ENCODE results near the gene LIME1. TPM values are rescaled to one million over a fixed set of nuclear protein-coding genes. Genes with fewer than 3 reads are reported as not detected.
"Not testable (repeated sequence)": the region's sequence is repeated elsewhere in the genome, so short reads cannot be mapped to it uniquely, and the experiment has no call there.

LIME1 gene
- total and polyA plus RNA-seq, 4 experiments from 2014 or later, result 162 to 324 (median 233) TPM

DNA sequence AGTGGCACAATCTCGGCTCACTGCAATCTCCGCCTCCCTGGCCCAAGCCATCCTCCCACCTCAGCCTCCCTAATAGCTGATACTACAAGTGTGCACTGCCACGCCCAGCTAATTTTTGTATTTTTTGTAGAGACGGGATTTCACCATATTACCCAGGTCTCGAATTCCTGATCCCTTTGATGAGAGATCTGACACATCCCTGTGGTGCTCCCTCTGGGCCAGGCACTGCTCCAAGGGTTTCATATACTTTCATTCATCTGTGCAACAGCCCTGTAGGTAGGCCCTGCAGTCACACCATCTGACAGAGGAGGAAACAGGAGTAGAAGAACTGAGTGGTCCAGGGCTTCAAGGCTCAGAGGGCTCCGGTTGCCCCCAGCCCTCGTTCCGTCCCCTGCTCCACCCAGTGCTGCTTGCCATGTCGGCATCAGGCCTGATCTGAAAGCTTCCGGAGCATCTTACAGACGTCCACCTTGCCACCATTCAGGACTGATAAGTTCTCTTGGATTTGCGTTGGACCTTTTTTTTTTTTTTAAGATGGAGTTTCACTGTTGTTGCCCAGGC lies 25.3 kb upstream of the LIME1 start:
- peaks cover 54% of the 10 kb centered on the region for H3K4me1 ChIP-seq (ENCODE audit: insufficient read depth, low read length)
- intact Hi-C loops (cut with micrococcal nuclease), result no loop called here
- H3K4me3 Mint-ChIP-seq, result peak overlapping the region in 7 of 8 donors; percentile 46 to 79 (median 70)
- peaks cover 0 to 15% (median 4%) of the 10 kb centered on the region in 8 donors for H3K9me3 Mint-ChIP-seq
- H3K4me3 ChIP-seq (ENCODE audit: low read length in 2 of 2), result no peak overlapping the region
- peaks cover 27% of the 10 kb centered on the region for H3K36me3 ChIP-seq (ENCODE audit: insufficient read depth, low read length)
- H3K4me1 Mint-ChIP-seq, result peaks cover 27 to 60% (median 46%) of the 10 kb centered on the region in 4 donors
- DNase-seq, result no peak
- no peak overlapping the region for H3K27ac ChIP-seq (ENCODE audit: low read depth, low read length)
- no peaks in the 10 kb centered on the region for H3K9me3 ChIP-seq (ENCODE audit: control insufficient read depth in 1 of 2, low read length in 2 of 2)
- H3K27me3 Mint-ChIP-seq, result no peaks in the 10 kb centered on the region
- POLR2A ChIA-PET (ENCODE audit: partially characterized antibody), result interaction anchor here (0.6 to 6.2 kb wide), 5 partner anchors 14 to 53 kb away, joined by 3 to 202 read pairs (median 7); partner anchors contain the start of genes LIME1, RTEL1 and SLC2A4RG
- H3K27me3 ChIP-seq (ENCODE audit: insufficient read depth, low read length), result no peaks in the 10 kb centered on the region
- peak overlapping the region in 4 of 7 donors; percentile 27 to 78 (median 60) for H3K27ac Mint-ChIP-seq
- CTCF ChIA-PET (ENCODE audit: partially characterized antibody), result interaction anchor here (1.6 kb wide), 1 partner anchor 75 kb away, joined by 4 read pairs; no protein-coding TSS in a partner anchor
- H3K36me3 Mint-ChIP-seq, result peaks cover 47 to 65% of the 10 kb centered on the region in 2 donors

DNA sequence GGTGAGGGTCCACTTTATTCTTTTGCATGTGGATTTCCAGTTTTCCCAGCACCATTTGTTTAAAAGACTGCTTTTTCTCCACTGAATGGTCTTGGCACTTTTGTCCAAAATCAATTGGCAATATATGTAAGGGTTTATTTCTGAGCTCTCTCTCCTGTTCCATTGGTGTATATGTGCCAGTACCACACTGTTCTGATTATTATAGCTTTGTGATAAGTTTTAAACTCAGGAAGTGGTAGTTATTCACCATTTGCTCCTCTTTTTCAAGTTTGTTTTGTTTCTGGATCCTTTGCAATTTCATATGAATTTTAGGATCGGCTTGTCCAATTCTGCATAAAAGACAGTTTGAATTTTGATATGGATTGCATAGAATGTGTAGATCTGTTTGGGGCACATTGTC lies 24.3 kb upstream of the LIME1 start:
- POLR2A ChIA-PET (ENCODE audit: partially characterized antibody), result interaction anchor here (0.6 to 2.5 kb wide), 5 partner anchors 16 to 39 kb away, joined by 3 to 11 read pairs (median 6); partner anchors contain the start of genes LIME1 and SLC2A4RG

DNA sequence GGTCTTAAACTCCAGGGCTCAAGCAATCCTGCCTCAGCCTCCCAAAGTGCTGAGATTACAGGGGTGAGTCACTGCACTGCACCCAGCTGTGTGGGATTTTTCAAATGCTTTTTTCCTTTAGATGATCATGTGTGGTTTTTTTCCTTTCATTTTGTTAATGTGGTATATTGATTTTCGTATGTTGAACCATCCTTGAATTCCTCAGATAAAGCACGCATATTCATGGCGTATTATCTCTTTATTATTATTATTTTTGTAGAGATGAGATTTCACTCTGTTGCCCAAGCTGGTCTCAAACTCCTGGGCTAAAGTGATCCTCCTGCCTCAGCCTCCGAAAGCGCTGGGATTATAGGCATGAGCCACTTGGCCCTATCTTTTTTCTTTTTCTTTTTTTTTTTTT lies 21.6 kb upstream of the LIME1 start:
- Histone ChIP-seq H3K27me3 (ENCODE audit: insufficient read depth, low read length) (no peaks in the 10 kb centered on the region), H3K4me1 (ENCODE audit: insufficient read depth, low read length) (peaks cover 32% of the 10 kb centered on the region), H3K9me3 (ENCODE audit: control insufficient read depth in 1 of 2, low read length in 2 of 2) (no peaks in the 10 kb centered on the region), H3K4me3 (ENCODE audit: low read length in 2 of 2) (no peak overlapping the region), H3K36me3 (ENCODE audit: insufficient read depth, low read length) (peaks cover 27% of the 10 kb centered on the region), H3K27ac (ENCODE audit: low read depth, low read length) (no peak overlapping the region)
- intact Hi-C loops (cut with micrococcal nuclease), result no loop called here
- no peak overlapping the region for H3K4me3 Mint-ChIP-seq
- H3K4me1 Mint-ChIP-seq, result peaks cover 22 to 53% (median 40%) of the 10 kb centered on the region in 4 donors
- no peaks in the 10 kb centered on the region for H3K27me3 Mint-ChIP-seq
- peaks cover 2 to 22% (median 10%) of the 10 kb centered on the region in 8 donors for H3K9me3 Mint-ChIP-seq
- DNase-seq, result no peak
- CTCF ChIA-PET (ENCODE audit: partially characterized antibody), result no interaction called here
- POLR2A ChIA-PET (ENCODE audit: partially characterized antibody), result interaction anchor here (1.6 kb wide), 1 partner anchor 23 kb away, joined by 3 read pairs; no protein-coding TSS in a partner anchor
- H3K27ac Mint-ChIP-seq, result no peak overlapping the region
- H3K36me3 Mint-ChIP-seq, result peaks cover 61 to 70% of the 10 kb centered on the region in 2 donors

More for the DNA sequence above, 24.3 kb upstream of the LIME1 start:
- no peaks in the 10 kb centered on the region for H3K9me3 ChIP-seq (ENCODE audit: control insufficient read depth in 1 of 2, low read length in 2 of 2)
- Mint-ChIP-seq H3K9me3 (peaks cover 0 to 17% (median 4%) of the 10 kb centered on the region in 8 donors), H3K27me3 (no peaks in the 10 kb centered on the region), H3K4me3 (peak overlapping the region in 3 of 8 donors; percentile 0 to 55 (median 25)), H3K4me1 (peaks cover 24 to 59% (median 42%) of the 10 kb centered on the region in 4 donors), H3K36me3 (peaks cover 50 to 62% of the 10 kb centered on the region in 2 donors), H3K27ac (peak overlapping the region in 2 of 7 donors; percentile 3 to 51)
- peaks cover 23% of the 10 kb centered on the region for H3K36me3 ChIP-seq (ENCODE audit: insufficient read depth, low read length)
- CTCF ChIA-PET (ENCODE audit: partially characterized antibody), result interaction anchor here (1.6 kb wide), 1 partner anchor 74 kb away, joined by 4 read pairs; no protein-coding TSS in a partner anchor
- intact Hi-C loops (cut with micrococcal nuclease), result no loop called here
- no peak overlapping the region for H3K4me3 ChIP-seq (ENCODE audit: low read length in 2 of 2)
- H3K4me1 ChIP-seq (ENCODE audit: insufficient read depth, low read length), result peaks cover 44% of the 10 kb centered on the region
- DNase-seq, result no peak
- H3K27ac ChIP-seq (ENCODE audit: low read depth, low read length), result no peak overlapping the region
- H3K27me3 ChIP-seq (ENCODE audit: insufficient read depth, low read length), result no peaks in the 10 kb centered on the region

DNA sequence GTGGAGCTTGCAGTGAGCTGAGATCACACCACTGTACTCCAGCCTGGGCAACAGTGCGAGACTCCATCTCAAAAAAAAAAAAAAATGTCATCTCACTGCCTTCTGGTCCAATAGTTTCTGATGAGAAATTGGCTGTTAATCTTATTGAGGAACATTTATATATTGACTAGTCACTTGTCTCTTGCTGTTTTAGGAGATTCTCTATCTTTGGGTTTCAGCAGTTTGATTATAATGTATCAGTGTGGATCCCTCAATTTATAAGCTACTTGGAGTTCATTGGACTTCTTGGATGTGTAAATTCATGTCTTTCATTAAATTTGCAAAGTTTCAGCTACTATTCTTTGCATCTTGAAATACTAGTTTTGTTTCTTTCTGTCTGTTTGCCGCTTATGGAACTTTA lies 17.5 kb upstream of the LIME1 start:
- intact Hi-C loops (cut with micrococcal nuclease), result no loop called here
- Mint-ChIP-seq H3K4me1 (peaks cover 25 to 43% (median 30%) of the 10 kb centered on the region in 4 donors), H3K27me3 (no peaks in the 10 kb centered on the region), H3K27ac (peak overlapping the region in 1 of 7 donors; percentile 29), H3K36me3 (peaks cover 57 to 62% of the 10 kb centered on the region in 2 donors), H3K9me3 (peaks cover 2 to 21% (median 10%) of the 10 kb centered on the region in 8 donors), H3K4me3 (no peak overlapping the region)
- Histone ChIP-seq H3K27ac (ENCODE audit: low read depth, low read length) (no peak overlapping the region), H3K36me3 (ENCODE audit: insufficient read depth, low read length) (peaks cover 14% of the 10 kb centered on the region), H3K4me3 (ENCODE audit: low read length in 2 of 2) (no peak overlapping the region), H3K4me1 (ENCODE audit: insufficient read depth, low read length) (peaks cover 12% of the 10 kb centered on the region), H3K27me3 (ENCODE audit: insufficient read depth, low read length) (no peaks in the 10 kb centered on the region), H3K9me3 (ENCODE audit: control insufficient read depth in 1 of 2, low read length in 2 of 2) (no peaks in the 10 kb centered on the region)
- ChIA-PET CTCF (ENCODE audit: partially characterized antibody) (interaction anchor here (1.3 to 1.7 kb wide), 2 partner anchors 11 to 17 kb away, joined by 3 to 9 read pairs; partner anchors contain the start of genes ARFRP1, LIME1 and ZGPAT), POLR2A (ENCODE audit: partially characterized antibody) (interaction anchor here (1.6 to 2.6 kb wide), 3 partner anchors 9 to 18 kb away, joined by 5 to 11 read pairs (median 6); partner anchors contain the start of genes ARFRP1, LIME1 and ZGPAT)
- no peak for DNase-seq

DNA sequence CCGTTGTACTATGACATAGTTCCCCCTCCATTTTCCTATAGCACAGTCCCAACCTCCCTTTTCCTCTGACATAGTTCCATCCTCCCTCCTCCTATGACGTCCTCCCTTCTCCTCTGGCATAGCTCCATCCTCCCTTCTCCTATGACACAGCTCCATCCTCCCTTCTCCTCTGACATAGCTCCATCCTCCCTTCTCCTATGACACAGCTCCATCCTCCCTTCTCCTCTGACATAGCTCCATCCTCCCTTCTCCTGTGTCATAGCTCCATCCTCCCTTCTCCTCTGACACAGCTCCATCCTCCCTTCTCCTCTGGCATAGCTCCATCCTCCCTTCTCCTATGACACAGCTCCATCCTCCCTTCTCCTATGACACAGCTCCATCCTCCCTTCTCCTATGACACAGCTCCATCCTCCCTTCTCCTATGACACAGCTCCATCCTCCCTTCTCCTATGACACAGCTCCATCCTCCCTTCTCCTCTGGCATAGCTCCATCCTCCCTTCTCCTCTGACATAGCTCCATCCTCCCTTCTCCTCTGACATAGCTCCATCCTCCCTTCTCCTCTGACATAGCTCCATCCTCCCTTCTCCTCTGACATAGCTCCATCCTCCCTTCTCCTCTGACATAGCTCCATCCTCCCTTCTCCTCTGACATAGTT lies 13.4 kb upstream of the LIME1 start:
- POLR2A ChIA-PET (ENCODE audit: partially characterized antibody), result interaction anchor here (0.7 to 4.7 kb wide), 4 partner anchors 13 to 18 kb away, joined by 4 to 25 read pairs (median 5); partner anchors contain the start of genes ARFRP1, LIME1, SLC2A4RG and ZGPAT
- H3K9me3 ChIP-seq (ENCODE audit: control insufficient read depth in 1 of 2, low read length in 2 of 2); H3K4me3 Mint-ChIP-seq; H3K27me3 Mint-ChIP-seq; DNase-seq; H3K27me3 ChIP-seq (ENCODE audit: insufficient read depth, low read length); H3K27ac ChIP-seq (ENCODE audit: low read depth, low read length); H3K4me3 ChIP-seq (ENCODE audit: low read length in 2 of 2); intact Hi-C loops (cut with micrococcal nuclease): not testable (repeated sequence)
- CTCF ChIA-PET (ENCODE audit: partially characterized antibody), result interaction anchor here (0.6 to 0.7 kb wide), 2 partner anchors 13 to 258 kb away, joined by 3 read pairs; partner anchors contain the start of genes LIME1 and PRPF6
- peaks cover 21% of the 10 kb centered on the region for H3K4me1 ChIP-seq (ENCODE audit: insufficient read depth, low read length)
- Mint-ChIP-seq H3K27ac (peak overlapping the region in 1 of 7 donors; percentile 42), H3K36me3 (peaks cover 43 to 47% of the 10 kb centered on the region in 2 donors), H3K4me1 (peaks cover 25 to 34% (median 26%) of the 10 kb centered on the region in 4 donors), H3K9me3 (peaks cover 2 to 21% (median 10%) of the 10 kb centered on the region in 8 donors)
- peaks cover 11% of the 10 kb centered on the region for H3K36me3 ChIP-seq (ENCODE audit: insufficient read depth, low read length)

DNA sequence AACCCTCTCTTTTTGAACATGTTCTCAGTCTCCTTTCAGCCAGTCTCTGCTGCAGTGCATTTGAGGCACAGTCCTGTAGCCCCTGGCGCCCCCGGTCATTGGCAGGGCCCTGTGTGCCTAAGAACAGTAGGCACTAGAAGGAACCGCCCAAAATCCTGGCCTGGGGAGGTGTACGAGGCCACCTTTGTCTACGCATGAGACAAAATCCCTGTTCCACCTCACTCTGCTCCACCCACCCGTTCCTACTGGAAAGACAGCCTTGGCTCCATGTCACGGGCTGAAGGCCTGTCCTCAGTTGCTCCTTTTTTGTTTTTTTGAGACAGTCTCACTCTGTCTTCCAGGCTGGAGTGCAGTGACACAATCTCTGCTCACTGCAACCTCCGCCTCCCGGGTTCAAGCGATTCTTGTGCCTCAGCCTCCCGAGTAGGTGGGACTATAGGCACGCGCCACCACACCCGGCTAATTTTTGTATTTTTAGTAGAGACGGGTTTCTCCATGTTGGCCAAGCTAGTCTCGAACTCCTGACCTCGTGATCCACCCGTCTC lies 6.2 kb upstream of the LIME1 start:
- Histone ChIP-seq H3K36me3 (ENCODE audit: insufficient read depth, low read length) (peaks cover 18% of the 10 kb centered on the region), H3K27ac (ENCODE audit: low read depth, low read length) (peak overlapping the region; percentile 29), H3K4me1 (ENCODE audit: insufficient read depth, low read length) (peaks cover 61% of the 10 kb centered on the region)
- H3K27me3 ChIP-seq (ENCODE audit: insufficient read depth, low read length); H3K4me3 ChIP-seq (ENCODE audit: low read length in 2 of 2); H3K27ac Mint-ChIP-seq; H3K9me3 Mint-ChIP-seq; DNase-seq; H3K4me3 Mint-ChIP-seq; CTCF ChIA-PET (ENCODE audit: partially characterized antibody); H3K27me3 Mint-ChIP-seq; intact Hi-C loops (cut with micrococcal nuclease); H3K9me3 ChIP-seq (ENCODE audit: control insufficient read depth in 1 of 2, low read length in 2 of 2): not testable (repeated sequence)
- peaks cover 26 to 34% (median 31%) of the 10 kb centered on the region in 4 donors for H3K4me1 Mint-ChIP-seq
- POLR2A ChIA-PET (ENCODE audit: partially characterized antibody), result interaction anchor here (0.9 to 1.5 kb wide), 4 partner anchors 9 to 91 kb away, joined by 3 to 5 read pairs (median 4); partner anchors contain the start of genes ARFRP1 and ZGPAT
- H3K36me3 Mint-ChIP-seq, result peaks cover 23 to 30% of the 10 kb centered on the region in 2 donors

All from CD4-positive, alpha-beta memory T cell (primary cell).